Type B pancreatic cell (in vitro differentiated cells): ENCODE results near the gene TRMT112. TPM values are rescaled to one million over a fixed set of nuclear protein-coding genes. Genes with fewer than 3 reads are reported as not detected.

Source experiments
- DNase-seq: peaks from one replicate; pipeline ENCODE4 v3.0.0; 2021; ENCODE audit warnings: mixed read lengths; ENCODE audit not compliant: unreplicated experiment; ENCODE audit errors: extremely low spot score
- H3K27ac Mint-ChIP-seq: 2 replicates; pipeline ENCODE4 v1.8.0; 2021; ENCODE audit warnings: mild to moderate bottlenecking, mixed read lengths
- H3K27me3 Mint-ChIP-seq: 2 replicates; pipeline ENCODE4 v1.8.0; 2021; ENCODE audit warnings: mixed read lengths
- H3K36me3 Mint-ChIP-seq: 2 replicates; pipeline ENCODE4 v1.8.0; 2021; ENCODE audit warnings: mixed read lengths
- H3K4me1 Mint-ChIP-seq: one replicate; pipeline ENCODE4 v1.8.0; 2021; ENCODE audit warnings: mixed read lengths; ENCODE audit not compliant: unreplicated experiment
- H3K4me3 Mint-ChIP-seq: 2 replicates; pipeline ENCODE4 v1.8.0; 2021; ENCODE audit warnings: mild to moderate bottlenecking, mixed read lengths
- H3K9me3 Mint-ChIP-seq: 2 replicates; pipeline ENCODE4 v1.8.0; 2021; ENCODE audit warnings: mixed read lengths
- CTCF ChIP-seq: fragments of 200-600 bp; sonication (generic); conservative IDR thresholded peaks from 2 replicates; pipeline ENCODE4 v1.5.0; 2021; ENCODE audit warnings: antibody characterized with exemption, mild to moderate bottlenecking
- microRNA-seq: library from miRNA; unstranded; fragments of <30 nt; microRNA quantifications from one replicate; pipeline ENCODE4, GENCODE V29; 2020
- total RNA-seq: library from RNA; stranded (reverse); gene quantifications from 2 replicates; pipeline ENCODE4 v1.2.1, GENCODE V29; 2021; ENCODE audit warnings: low replicate concordance

Gene TRMT112
- total RNA-seq, 1 donor from 2014 or later, result 198 TPM

GRCh38 chr11:64268893-64269539, 48.3 kb downstream of the TRMT112 start:
- peak; percentile 15 for TF ChIP-seq CTCF
- no peak for DNase-seq
- H3K27ac Mint-ChIP-seq, result peak overlapping the region; percentile 99
- peaks cover 4% of the 10 kb centered on the region for H3K36me3 Mint-ChIP-seq
- H3K27me3 Mint-ChIP-seq, result peaks cover 5% of the 10 kb centered on the region
- peaks cover 19% of the 10 kb centered on the region for H3K4me1 Mint-ChIP-seq
- H3K4me3 Mint-ChIP-seq, result peak overlapping the region; percentile 100
- H3K9me3 Mint-ChIP-seq, result no peaks in the 10 kb centered on the region

- Mint-ChIP-seq H3K36me3 (peaks cover 4% of the 10 kb centered on the region), H3K9me3 (no peaks in the 10 kb centered on the region), H3K27me3 (peaks cover 5% of the 10 kb centered on the region), H3K4me1 (peaks cover 19% of the 10 kb centered on the region), H3K27ac (peak overlapping the region; percentile 99), H3K4me3 (peak overlapping the region; percentile 100)
- DNase-seq, result no peak
- TF ChIP-seq CTCF, result no peak
Measured at GRCh38 chr11:64268025-64268892, 49.1 kb downstream of the TRMT112 start.

DNA sequence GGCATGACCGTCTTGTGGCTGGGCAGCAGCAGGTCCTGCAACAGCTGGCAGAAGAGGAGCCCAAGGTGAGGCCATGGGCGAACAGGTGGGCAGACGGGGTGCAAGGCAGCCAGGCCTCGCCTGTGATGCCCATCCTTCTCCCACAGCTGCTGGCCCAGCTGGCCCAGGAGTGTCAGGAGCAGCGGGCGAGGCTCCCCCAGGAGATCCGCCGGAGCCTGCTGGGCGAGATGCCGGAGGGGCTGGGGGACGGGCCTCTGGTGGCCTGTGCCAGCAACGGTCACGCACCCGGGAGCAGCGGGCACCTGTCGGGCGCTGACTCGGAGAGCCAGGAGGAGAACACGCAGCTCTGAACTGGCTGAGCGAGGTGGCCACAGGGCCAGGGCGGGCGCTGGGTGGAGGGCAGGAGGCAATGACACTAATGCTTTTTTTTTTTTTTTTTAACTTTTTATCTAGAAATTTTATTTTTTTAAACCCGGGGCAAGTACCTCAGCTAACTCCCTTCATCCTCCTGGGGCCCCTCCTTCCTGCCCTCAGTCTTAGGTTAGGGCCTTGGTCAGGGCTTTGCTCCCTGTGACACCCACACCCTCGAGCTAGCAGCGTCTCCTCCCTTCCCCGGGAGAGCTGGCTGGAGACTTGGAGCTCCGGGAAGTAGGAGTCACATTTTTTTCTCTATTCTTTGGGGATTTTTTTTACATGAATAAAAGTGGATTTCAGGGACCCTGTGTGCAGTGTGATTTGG, 50.0 kb downstream of the TRMT112 start:
- Mint-ChIP-seq H3K4me3 (no peak overlapping the region), H3K4me1 (peaks cover 17% of the 10 kb centered on the region), H3K36me3 (peaks cover 4% of the 10 kb centered on the region), H3K27ac (peak overlapping the region; percentile 99), H3K9me3 (no peaks in the 10 kb centered on the region), H3K27me3 (peaks cover 5% of the 10 kb centered on the region)
- no peak for DNase-seq
- TF ChIP-seq CTCF, result no peak

Small RNA genes within 50 kb of the gene (microRNA-seq; reads per million reads assigned to microRNA genes)
- not detected for gene MIR7155

Other genes starting within 250 kb of the TRMT112 start
- 21.1 and 22.3 TPM in 2 replicates for gene MACROD1, start 151.4 kb downstream of the TRMT112 start, total RNA-seq
- 176 and 206 TPM in 2 replicates for gene STIP1, start 131.4 kb downstream of the TRMT112 start, total RNA-seq
- 3.5 and 6.9 TPM in 2 replicates for gene FERMT3, start 110.8 kb downstream of the TRMT112 start, total RNA-seq
- gene TRPT1, start 91.4 kb downstream of the TRMT112 start, total RNA-seq, result 34.2 and 38.9 TPM in 2 replicates
- gene NUDT22, start 91.3 kb downstream of the TRMT112 start, total RNA-seq, result 47.9 and 49.0 TPM in 2 replicates
- gene DNAJC4, start 87.0 kb downstream of the TRMT112 start, total RNA-seq, result 48.2 and 50.8 TPM in 2 replicates
- gene VEGFB, start 83.0 kb downstream of the TRMT112 start, total RNA-seq, result 66.3 and 71.8 TPM in 2 replicates
- 52.8 and 69.6 TPM in 2 replicates for gene FKBP2, start 76.5 kb downstream of the TRMT112 start, total RNA-seq
- 187 and 274 TPM in 2 replicates for gene PPP1R14B, start 70.6 kb downstream of the TRMT112 start, total RNA-seq
- gene PLCB3, start 66.0 kb downstream of the TRMT112 start, total RNA-seq, result 40.7 and 56.2 TPM in 2 replicates
- 39.3 and 48.7 TPM in 2 replicates for gene BAD, start 32.9 kb downstream of the TRMT112 start, total RNA-seq
- 43.7 and 47.9 TPM in 2 replicates for gene GPR137, start 31.7 kb downstream of the TRMT112 start, total RNA-seq
- gene KCNK4, start 26.3 kb downstream of the TRMT112 start, total RNA-seq, result 0.19 TPM in 1 of 2 replicates, not detected in the other
- gene CATSPERZ, start 17.2 kb downstream of the TRMT112 start, total RNA-seq, result not detected in 2 replicates
- gene ESRRA, start 12.0 kb downstream of the TRMT112 start, total RNA-seq, result 41.7 and 76.0 TPM in 2 replicates
- gene PRDX5, start 562 bp upstream of the TRMT112 start, total RNA-seq, result 166 and 227 TPM in 2 replicates
- gene CCDC88B, start 22.6 kb upstream of the TRMT112 start, total RNA-seq, result 2.8 and 3.1 TPM in 2 replicates
- 26.4 and 49.8 TPM in 2 replicates for gene RPS6KA4, start 41.6 kb upstream of the TRMT112 start, total RNA-seq
- gene SLC22A11, start 238.4 kb upstream of the TRMT112 start, total RNA-seq, result 0.59 and 0.65 TPM in 2 replicates